Measurements from ENCODE around the gene AFF3. TPM values are rescaled to one million over a fixed set of nuclear protein-coding genes. Genes with fewer than 3 reads are reported as not detected.

Gene AFF3
- total RNA-seq, 1 experiment from 2014 or later, result 0.61 TPM

DNA sequence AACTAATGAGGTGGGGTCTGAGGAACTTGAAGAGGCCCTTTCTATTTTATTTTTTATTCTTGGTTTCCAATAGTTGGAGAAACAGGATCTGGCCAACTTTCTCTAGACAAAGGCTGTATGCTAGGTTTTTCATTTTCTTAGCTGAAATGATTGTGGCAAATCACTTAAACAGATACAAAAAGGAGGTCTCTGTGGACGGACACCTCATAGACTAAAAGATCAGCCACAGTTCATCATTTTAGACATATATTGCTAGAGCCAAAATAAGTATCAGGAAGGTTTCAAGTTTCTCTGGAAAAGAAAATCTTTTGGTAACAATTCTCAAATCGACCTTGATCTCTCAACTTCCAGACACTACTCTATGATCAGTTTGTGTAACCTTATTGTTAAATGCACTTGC is 428.0 kb downstream of the AFF3 start:
- CTCF ChIA-PET, result interaction anchor here (1.8 kb wide), 1 partner anchor 548 kb away, joined by 4 read pairs; no protein-coding TSS in a partner anchor
- H4K20me1 ChIP-seq (ENCODE audit: insufficient read depth), result no peaks in the 10 kb centered on the region
- no TSS peak for BruUV-seq (replicated peaks)
- no peaks in the 10 kb centered on the region for H3K36me3 ChIP-seq (ENCODE audit: control insufficient read depth in 1 of 2, insufficient read depth in 2 of 2, low read length in 2 of 2)
- no peaks in the 10 kb centered on the region for H3K9me3 ChIP-seq (ENCODE audit: control insufficient read depth in 1 of 2, insufficient read depth in 1 of 2, low read depth in 1 of 2, low read length in 2 of 2)
- POLR2A ChIA-PET, result no interaction called here
- ATAC-seq (no peak), DNase-seq (ENCODE audit: low read depth, low spot score) (no peak)
- peaks cover 16% of the 10 kb centered on the region for H3K27me3 ChIP-seq (ENCODE audit: insufficient read depth, low read length)
- no peak overlapping the region for H2AFZ ChIP-seq (ENCODE audit: low read depth, low read length, poor library complexity, severe bottlenecking)
- H3K4me2 ChIP-seq (ENCODE audit: low read length), result no peak overlapping the region
- intact Hi-C loops (cut with micrococcal nuclease), result no loop called here
- H3K9ac ChIP-seq (ENCODE audit: low read length), result no peak overlapping the region
- TF ChIP-seq REST (IDR thresholded peaks at IDR 0.05; ENCODE audit: low read depth) (no peak), EGR1 (IDR thresholded peaks at IDR 0.05; ENCODE audit: low read depth) (no peak)
- no peaks in the 10 kb centered on the region for H3K4me1 ChIP-seq (ENCODE audit: control insufficient read depth in 1 of 2, insufficient read depth in 2 of 2, low read length in 2 of 2)
- no peak overlapping the region for H3K27ac ChIP-seq (ENCODE audit: low read depth, low read length)
- H3K79me2 ChIP-seq (ENCODE audit: insufficient read depth, low read length), result no peaks in the 10 kb centered on the region
- H3K4me3 ChIP-seq (replicated peaks in 1 of 2; ENCODE audit: low read depth in 1 of 2, low read length in 2 of 2), result no peak overlapping the region
- no peaks in the 10 kb centered on the region for H3K9me2 ChIP-seq (ENCODE audit: insufficient read depth)
- RAD21 ChIA-PET (ENCODE audit: low non-redundant PET in 1 of 2, low total read pairs in 2 of 2, uncharacterized antibody in 2 of 2, unreplicated experiment in 2 of 2), result no interaction called here

DNA sequence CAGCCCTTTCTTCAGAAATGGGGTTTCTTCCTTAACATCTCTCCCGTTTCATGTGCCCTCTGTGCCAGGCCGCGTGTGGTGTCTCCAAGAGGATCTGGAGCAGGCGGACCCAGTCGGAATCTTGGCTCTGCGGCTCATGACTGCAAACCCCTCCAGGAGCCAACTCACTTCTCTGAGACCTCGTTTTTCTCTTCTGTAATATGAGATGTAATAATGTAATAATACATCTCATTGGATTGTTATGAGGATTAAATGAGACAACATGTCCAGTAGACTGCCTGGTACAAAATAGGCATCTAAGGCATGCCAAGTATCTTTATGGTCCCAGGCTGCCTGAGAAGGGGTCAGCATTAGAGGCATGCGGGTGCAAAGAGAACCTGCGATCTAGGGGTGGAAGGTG is 431.2 kb downstream of the AFF3 start:
- POLR2A ChIA-PET, result no interaction called here
- no peak overlapping the region for H3K27ac ChIP-seq (ENCODE audit: low read depth, low read length)
- H4K20me1 ChIP-seq (ENCODE audit: insufficient read depth), result no peaks in the 10 kb centered on the region
- no peaks in the 10 kb centered on the region for H3K9me2 ChIP-seq (ENCODE audit: insufficient read depth)
- H2AFZ ChIP-seq (ENCODE audit: low read depth, low read length, poor library complexity, severe bottlenecking), result no peak overlapping the region
- BruUV-seq (replicated peaks), result no TSS peak
- TF ChIP-seq CEBPB (IDR thresholded peaks at IDR 0.05; ENCODE audit: low read depth), result no peak
- TF ChIP-seq MAX (IDR thresholded peaks at IDR 0.05), result no peak
- TF ChIP-seq YY1 (IDR thresholded peaks at IDR 0.05; ENCODE audit: extremely low read depth, insufficient replicate concordance, low read depth, low read length), result no peak
- TF ChIP-seq SP1 (IDR thresholded peaks at IDR 0.05; ENCODE audit: low read depth), result no peak
- no peak for TF ChIP-seq TCF7L2 (IDR thresholded peaks at IDR 0.05; ENCODE audit: borderline replicate concordance, extremely low read depth, insufficient read depth, insufficient read length)
- TF ChIP-seq EZH2 (IDR thresholded peaks at IDR 0.05), result no peak
- TF ChIP-seq RAD21 (IDR thresholded peaks at IDR 0.05; ENCODE audit: low read depth), result no peak
- TF ChIP-seq POLR2A (IDR thresholded peaks at IDR 0.05; ENCODE audit: borderline replicate concordance, extremely low read depth, insufficient read depth, insufficient read length), result no peak
- H3K4me3 ChIP-seq (replicated peaks in 1 of 2; ENCODE audit: low read depth in 1 of 2, low read length in 2 of 2), result no peak overlapping the region
- DNase-seq (ENCODE audit: low read depth, low spot score), result no peak
- H3K9me3 ChIP-seq (ENCODE audit: control insufficient read depth in 1 of 2, insufficient read depth in 1 of 2, low read depth in 1 of 2, low read length in 2 of 2), result no peaks in the 10 kb centered on the region
- H3K36me3 ChIP-seq (ENCODE audit: control insufficient read depth in 1 of 2, insufficient read depth in 2 of 2, low read length in 2 of 2), result no peaks in the 10 kb centered on the region
- ATAC-seq, result no peak
- H3K4me1 ChIP-seq (ENCODE audit: control insufficient read depth in 1 of 2, insufficient read depth in 2 of 2, low read length in 2 of 2), result no peaks in the 10 kb centered on the region
- CTCF ChIA-PET, result no interaction called here
- H3K4me2 ChIP-seq (ENCODE audit: low read length), result no peak overlapping the region
- no peaks in the 10 kb centered on the region for H3K79me2 ChIP-seq (ENCODE audit: insufficient read depth, low read length)
- intact Hi-C loops (cut with micrococcal nuclease), result no loop called here
- H3K9ac ChIP-seq (ENCODE audit: low read length), result no peak overlapping the region
- H3K27me3 ChIP-seq (ENCODE audit: insufficient read depth, low read length), result peaks cover 33% of the 10 kb centered on the region
- RAD21 ChIA-PET (ENCODE audit: low non-redundant PET in 1 of 2, low total read pairs in 2 of 2, uncharacterized antibody in 2 of 2, unreplicated experiment in 2 of 2), result no interaction called here

All from HCT116 (cell line).